H9 (cell line): Measurements from ENCODE around the gene TSC22D3. TPM values are rescaled to one million over a fixed set of nuclear protein-coding genes. Genes with fewer than 3 reads are reported as not detected.

Source experiments
- DNase-seq: peaks from one replicate; pipeline ENCODE4 v3.0.0-alpha.2; 2017
- H2AFZ ChIP-seq: one replicate; pipeline ENCODE4 v1.6.1; 2013; ENCODE audit warnings: mild to moderate bottlenecking, low read length, control low read depth, moderate library complexity
- H2AK5ac ChIP-seq: 2 replicates; pipeline ENCODE4 v1.6.1; 2013; ENCODE audit warnings: low read length, control low read depth, mixed read lengths; ENCODE audit not compliant: insufficient read length
- H2BK120ac ChIP-seq: one replicate; pipeline ENCODE4 v1.6.1; 2013; ENCODE audit warnings: low read depth, mild to moderate bottlenecking, low read length, control low read depth, inconsistent platforms; ENCODE audit not compliant: poor library complexity, severe bottlenecking
- H2BK12ac ChIP-seq: 2 replicates; pipeline ENCODE4 v1.6.1; 2013; ENCODE audit warnings: low read length, control low read depth, mixed read lengths, low read depth; ENCODE audit not compliant: insufficient read length
- H2BK15ac ChIP-seq: 2 replicates; pipeline ENCODE4 v1.6.1; 2013; ENCODE audit warnings: low read depth, low read length, control low read depth
- H2BK20ac ChIP-seq: one replicate; pipeline ENCODE4 v1.6.1; 2013; ENCODE audit warnings: low read depth, mild to moderate bottlenecking, low read length, control low read depth, inconsistent platforms; ENCODE audit not compliant: poor library complexity, severe bottlenecking
- H2BK5ac ChIP-seq: 2 replicates; pipeline ENCODE4 v1.6.1; 2013; ENCODE audit warnings: low read length, control low read depth, mixed read lengths; ENCODE audit not compliant: insufficient read length
- H3K14ac ChIP-seq: 2 replicates; pipeline ENCODE4 v1.6.1; 2013; ENCODE audit warnings: low read length, control low read depth; ENCODE audit not compliant: insufficient read depth
- H3K18ac ChIP-seq: 2 replicates; pipeline ENCODE4 v1.6.1; 2013; ENCODE audit warnings: low read depth, mild to moderate bottlenecking, mixed read lengths, low read length, control low read depth; ENCODE audit not compliant: insufficient read length
- H3K23ac ChIP-seq: 2 replicates; pipeline ENCODE4 v1.6.1; 2013; ENCODE audit warnings: low read length, control low read depth, mixed read lengths, low read depth; ENCODE audit not compliant: insufficient read length
- H3K23me2 ChIP-seq: 2 replicates; pipeline ENCODE4 v1.6.1; 2013; ENCODE audit warnings: low read depth, mild to moderate bottlenecking, mixed read lengths, low read length, control low read depth; ENCODE audit not compliant: insufficient read length, poor library complexity, severe bottlenecking
- H3K27ac ChIP-seq: 2 replicates; pipeline ENCODE4 v1.5.1; 2013; ENCODE audit warnings: low read length, control low read depth, mixed read lengths, low read depth; ENCODE audit not compliant: insufficient read length
- H3K27me3 ChIP-seq: 2 replicates; pipeline ENCODE4 v1.6.1; 2013; ENCODE audit warnings: low read length, control low read depth, inconsistent platforms; ENCODE audit not compliant: insufficient read depth
- H3K4ac ChIP-seq: 2 replicates; pipeline ENCODE4 v1.6.1; 2013; ENCODE audit warnings: low read depth, mild to moderate bottlenecking, control low read depth, inconsistent platforms, low read length, moderate library complexity
- H3K4me1 ChIP-seq: 2 replicates; pipeline ENCODE4 v1.6.1; 2013; ENCODE audit warnings: low read length, control low read depth, inconsistent platforms; ENCODE audit not compliant: insufficient read depth
- H3K4me2 ChIP-seq: 2 replicates; pipeline ENCODE4 v1.6.1; 2013; ENCODE audit warnings: low read length, control low read depth, mixed read lengths; ENCODE audit not compliant: insufficient read length, insufficient read depth
- H3K56ac ChIP-seq: 2 replicates; pipeline ENCODE4 v1.6.1; 2013; ENCODE audit warnings: low read depth, mild to moderate bottlenecking, mixed read lengths, low read length, control low read depth; ENCODE audit not compliant: insufficient read length
- H3K79me1 ChIP-seq: 2 replicates; pipeline ENCODE4 v1.6.1; 2013; ENCODE audit warnings: low read depth, mild to moderate bottlenecking, moderate library complexity, low read length, control low read depth, inconsistent platforms; ENCODE audit not compliant: insufficient read depth, poor library complexity, severe bottlenecking
- H3K79me2 ChIP-seq: 2 replicates; pipeline ENCODE4 v1.6.1; 2013; ENCODE audit warnings: low read length, control low read depth, inconsistent platforms; ENCODE audit not compliant: insufficient read depth
- H3K9ac ChIP-seq: 2 replicates; pipeline ENCODE4 v1.6.1; 2013; ENCODE audit warnings: low read length, control low read depth, mixed read lengths; ENCODE audit not compliant: insufficient read length; ENCODE audit errors: extremely low read depth
- H3K9me3 ChIP-seq: one replicate; pipeline ENCODE4 v1.6.1; 2013; ENCODE audit warnings: low read depth, low read length, inconsistent platforms; ENCODE audit not compliant: control insufficient read depth
- H3T11ph ChIP-seq: one replicate; pipeline ENCODE4 v1.6.1; 2013; ENCODE audit warnings: mild to moderate bottlenecking, low read length, control low read depth, inconsistent platforms
- H4K20me1 ChIP-seq: one replicate; pipeline ENCODE4 v1.6.1; 2013; ENCODE audit not compliant: control insufficient read depth, insufficient read length, insufficient read depth
- H4K5ac ChIP-seq: 2 replicates; pipeline ENCODE4 v1.6.1; 2013; ENCODE audit warnings: low read depth, mild to moderate bottlenecking, mixed read lengths, low read length, control low read depth; ENCODE audit not compliant: insufficient read length
- H4K8ac ChIP-seq: replicated peaks from 2 replicates; pipeline ENCODE4 v1.6.1; 2013; ENCODE audit warnings: low read length, control low read depth, mixed read lengths, low read depth; ENCODE audit not compliant: insufficient read length
- H4K91ac ChIP-seq: 2 replicates; pipeline ENCODE4 v1.6.1; 2013; ENCODE audit warnings: low read depth, mild to moderate bottlenecking, moderate library complexity, mixed read lengths, low read length, control low read depth; ENCODE audit not compliant: insufficient read length
- H3K27ac Mint-ChIP-seq, 3 experiments: 2 replicates in 2 of 3; 3 replicates in 1 of 3; pipeline ENCODE4 v1.8.0; 2020 to 2021; ENCODE audit warnings: mixed read lengths in 3 of 3, mild to moderate bottlenecking in 1 of 3, moderate library complexity in 1 of 3
- H3K27me3 Mint-ChIP-seq: 2 replicates; pipeline ENCODE4 v1.8.0; 2021; ENCODE audit warnings: low read depth, mild to moderate bottlenecking, moderate library complexity, mixed read lengths
- H3K36me3 Mint-ChIP-seq, 3 experiments: 2 replicates in 2 of 3; 3 replicates in 1 of 3; pipeline ENCODE4 v1.8.0; 2020 to 2021; ENCODE audit warnings: low read depth in 3 of 3, mixed read lengths in 3 of 3; ENCODE audit not compliant: insufficient read depth in 1 of 3
- H3K4me1 Mint-ChIP-seq, 2 experiments: 2 replicates each; pipeline ENCODE4 v1.8.0; 2020; ENCODE audit warnings: mixed read lengths in 2 of 2
- H3K4me3 Mint-ChIP-seq, 2 experiments: 2 replicates in 1 of 2; 3 replicates in 1 of 2; pipeline ENCODE4 v1.8.0; 2020 to 2021; ENCODE audit warnings: mild to moderate bottlenecking in 2 of 2, mixed read lengths in 2 of 2, moderate library complexity in 1 of 2
- H3K9me3 Mint-ChIP-seq, 2 experiments: 2 replicates in 1 of 2; 3 replicates in 1 of 2; pipeline ENCODE4 v1.8.0; 2020; ENCODE audit warnings: mild to moderate bottlenecking in 2 of 2, mixed read lengths in 2 of 2, moderate library complexity in 1 of 2
- WGBS: extraction: QIAGEN DNeasy Blood & Tissue Kit; methylation state at CpG from one replicate; pipeline ENCODE4 v1.1.7; 2013; ENCODE audit warnings: missing lambda C conversion rate, low lambda C conversion rate, mixed read lengths; ENCODE audit not compliant: insufficient read length; ENCODE audit errors: extremely low coverage; 5-methylcytosine and 5-hydroxymethylcytosine counted together
- total RNA-seq: library from RNA; stranded (reverse); gene quantifications from 2 replicates; pipeline ENCODE4 v1.2.1, GENCODE V29; 2021
- TF ChIP-seq, protein P1 (sequence below): fragments of 200-600 bp; sonication (generic); conservative IDR thresholded peaks from 3 replicates; pipeline ENCODE4 v1.8.0; 2021; ENCODE audit warnings: antibody characterized with exemption, mild to moderate bottlenecking

Gene TSC22D3
- total RNA-seq, 1 experiment from 2014 or later, result 10.5 TPM

DNA sequence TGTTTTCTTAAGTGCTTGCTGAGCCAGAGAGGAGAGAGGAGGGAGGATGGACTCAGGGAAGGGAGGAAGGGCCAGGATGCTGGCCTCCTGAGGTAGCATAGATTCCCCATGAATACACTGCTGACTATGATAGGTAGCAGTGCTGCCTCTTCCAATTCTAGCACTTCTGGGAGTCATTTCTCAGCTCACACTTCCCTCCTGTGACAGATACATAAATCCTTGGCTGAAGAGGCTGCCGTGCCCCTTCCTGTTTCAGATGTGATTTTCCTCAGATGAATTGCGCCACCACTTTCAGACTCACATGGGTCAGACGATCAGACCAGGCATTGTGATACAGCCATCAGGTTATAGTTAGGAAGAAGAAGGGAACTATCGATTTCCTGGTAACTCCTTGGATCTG lies 22.4 kb downstream of the TSC22D3 start:
- no peak for DNase-seq
- Mint-ChIP-seq H3K9me3 (peaks cover 0 to 45% of the 10 kb centered on the region in 2 experiments; a peak in 2 of 5 replicates), H3K36me3 (peaks cover 0 to 2% (median 0%) of the 10 kb centered on the region in 3 experiments; a peak in 2 of 7 replicates), H3K4me1 (peaks cover 17 to 27% of the 10 kb centered on the region in 2 experiments), H3K4me3 (no peak overlapping the region), H3K27ac (no peak overlapping the region), H3K27me3 (peaks cover under 1% of the 10 kb centered on the region; the same call in 1 of the 2 replicates)
- TF ChIP-seq, protein P1, sequence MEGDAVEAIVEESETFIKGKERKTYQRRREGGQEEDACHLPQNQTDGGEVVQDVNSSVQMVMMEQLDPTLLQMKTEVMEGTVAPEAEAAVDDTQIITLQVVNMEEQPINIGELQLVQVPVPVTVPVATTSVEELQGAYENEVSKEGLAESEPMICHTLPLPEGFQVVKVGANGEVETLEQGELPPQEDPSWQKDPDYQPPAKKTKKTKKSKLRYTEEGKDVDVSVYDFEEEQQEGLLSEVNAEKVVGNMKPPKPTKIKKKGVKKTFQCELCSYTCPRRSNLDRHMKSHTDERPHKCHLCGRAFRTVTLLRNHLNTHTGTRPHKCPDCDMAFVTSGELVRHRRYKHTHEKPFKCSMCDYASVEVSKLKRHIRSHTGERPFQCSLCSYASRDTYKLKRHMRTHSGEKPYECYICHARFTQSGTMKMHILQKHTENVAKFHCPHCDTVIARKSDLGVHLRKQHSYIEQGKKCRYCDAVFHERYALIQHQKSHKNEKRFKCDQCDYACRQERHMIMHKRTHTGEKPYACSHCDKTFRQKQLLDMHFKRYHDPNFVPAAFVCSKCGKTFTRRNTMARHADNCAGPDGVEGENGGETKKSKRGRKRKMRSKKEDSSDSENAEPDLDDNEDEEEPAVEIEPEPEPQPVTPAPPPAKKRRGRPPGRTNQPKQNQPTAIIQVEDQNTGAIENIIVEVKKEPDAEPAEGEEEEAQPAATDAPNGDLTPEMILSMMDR, result no peak
- Histone ChIP-seq H4K20me1 (no peaks in the 10 kb centered on the region), H2BK15ac (no peak overlapping the region), H2BK5ac (no peak overlapping the region), H4K8ac (no peak overlapping the region), H3K18ac (no peak overlapping the region), H4K5ac (no peak overlapping the region), H4K91ac (no peak overlapping the region), H3K9me3 (no peaks in the 10 kb centered on the region), H2AFZ (no peak overlapping the region), H3K79me2 (no peaks in the 10 kb centered on the region), H3K27me3 (no peaks in the 10 kb centered on the region; the same call in 1 of the 2 replicates), H2AK5ac (no peak overlapping the region), H2BK12ac (no peak overlapping the region), H3K4me1 (peaks cover 6% of the 10 kb centered on the region; the same call in 1 of the 2 replicates), H3K56ac (no peak overlapping the region), H3K23me2 (no peaks in the 10 kb centered on the region), H3K14ac (no peak overlapping the region), H3K27ac (no peak overlapping the region), H3K4me2 (no peak overlapping the region), H3T11ph (no peak overlapping the region), H2BK20ac (no peak overlapping the region), H3K23ac (no peak overlapping the region), H3K4ac (no peak overlapping the region), H2BK120ac (no peak overlapping the region), H3K9ac (no peak overlapping the region), H3K79me1 (no peaks in the 10 kb centered on the region)
- WGBS, result no CpG with 5 or more reads among the region's 4 CpGs
